ENCODE measurements around the gene MCM3.

The MCM3 gene

GRCh38 chr6:52215787-52216186 lies 68.8 kb downstream of the MCM3 start:
- Histone ChIP-seq H3K4me1 (ENCODE audit: insufficient read depth, low read length) (no peaks in the 10 kb centered on the region), H3K36me3 (ENCODE audit: insufficient read depth, low read length) (no peaks in the 10 kb centered on the region), H3K9me3 (ENCODE audit: control insufficient read depth, insufficient read depth, low read length) (no peaks in the 10 kb centered on the region), H3K9ac (ENCODE audit: low read depth, low read length) (no peak overlapping the region)

Data from ES-I3 (cell line).